ENCODE results near the gene ART1. TPM values are rescaled to one million over a fixed set of nuclear protein-coding genes. Genes with fewer than 3 reads are reported as not detected.

ART1 gene
- total and polyA plus RNA-seq, 2 donors (not counting 3 experiments of a cell fraction or from before 2014, with no cell fraction given), result not detected

DNA sequence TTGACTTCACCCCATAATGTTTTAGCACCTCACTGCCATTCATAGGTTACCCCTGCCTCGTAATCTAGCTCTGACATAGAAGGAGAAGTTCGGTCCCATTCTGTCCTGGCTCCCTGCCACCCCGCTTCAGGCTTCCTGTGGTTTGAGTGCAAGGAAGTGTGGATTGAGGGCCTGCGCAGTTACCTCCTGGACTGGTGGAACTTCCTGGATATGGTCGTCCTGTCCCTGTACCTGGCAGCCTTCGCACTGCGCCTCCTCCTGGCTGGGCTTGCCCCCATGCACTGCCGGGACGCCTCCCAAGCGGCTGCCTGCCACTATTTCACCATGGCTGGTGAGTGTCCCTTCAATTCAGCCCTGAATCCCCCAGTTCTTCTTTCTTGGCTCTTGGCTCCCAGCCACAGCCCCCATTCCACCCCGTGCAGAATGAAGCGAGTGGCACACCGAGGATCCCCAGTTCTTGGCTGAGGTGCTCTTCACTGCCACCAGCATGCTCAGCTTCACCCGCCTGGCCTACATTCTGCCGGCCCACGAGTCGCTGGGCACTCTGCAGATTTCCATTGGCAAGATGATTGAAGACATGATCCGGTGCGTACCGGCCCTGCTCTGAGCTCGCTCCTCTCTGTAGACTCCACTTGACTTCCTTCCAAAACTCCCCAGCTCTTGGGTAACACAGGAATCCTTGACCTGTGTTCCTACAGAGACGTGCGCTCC is 18.5 kb upstream of the ART1 start:
- CTCF ChIA-PET, result interaction anchor here (1.5 kb wide), 1 partner anchor 16 kb away, joined by 5 read pairs; no protein-coding TSS in a partner anchor

DNA sequence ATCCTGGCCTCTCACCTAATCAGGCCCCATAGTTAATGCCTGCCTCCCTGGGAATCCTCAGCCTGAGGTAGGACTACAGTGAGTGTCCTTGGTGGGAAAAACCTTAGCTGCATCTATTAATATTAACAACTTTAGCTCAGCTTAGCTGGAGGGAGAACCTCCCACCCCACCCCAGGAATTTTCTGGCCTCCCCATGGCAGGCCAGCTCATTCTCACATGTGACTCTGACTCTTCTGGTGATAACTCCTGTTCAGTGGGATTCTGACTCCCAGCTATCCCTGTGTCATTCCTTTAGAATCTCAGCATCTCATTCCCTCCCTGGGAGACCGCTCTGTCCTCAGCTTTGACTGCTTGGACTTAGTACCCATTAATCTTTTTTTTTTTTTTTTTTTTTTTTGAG is 17.6 kb upstream of the ART1 start:
- Histone ChIP-seq H3K9ac (replicated peaks; ENCODE audit: extremely low read depth, insufficient read depth, low read length) (no peak overlapping the region), H3K4me1 (ENCODE audit: control insufficient read depth, extremely low read depth, insufficient read depth, low read length) (no peaks in the 10 kb centered on the region), H4K20me1 (replicated peaks; ENCODE audit: control insufficient read depth, extremely low read depth, insufficient read depth, low read length) (no peaks in the 10 kb centered on the region), H3K27me3 (ENCODE audit: control insufficient read depth in 2 of 2, insufficient read depth in 2 of 2, low read length in 2 of 2) (no peaks in the 10 kb centered on the region), H3K79me2 (ENCODE audit: control insufficient read depth, insufficient read depth, low read length) (no peaks in the 10 kb centered on the region), H3K9me3 (replicated peaks; ENCODE audit: control insufficient read depth, insufficient read depth, low read length) (no peaks in the 10 kb centered on the region), H3K4me3 (replicated peaks in 1 of 3; ENCODE audit: insufficient read depth in 1 of 3, low read depth in 1 of 3, low read length in 3 of 3) (no peak overlapping the region), H3K36me3 (ENCODE audit: control insufficient read depth in 2 of 2, extremely low read depth in 1 of 2, insufficient read depth in 2 of 2, low read length in 2 of 2) (no peaks in the 10 kb centered on the region), H2AFZ (ENCODE audit: low read depth, low read length) (no peak overlapping the region), H3K27ac (ENCODE audit: insufficient read depth, low read depth, low read length) (no peak overlapping the region), H3K4me2 (ENCODE audit: insufficient read depth, low read length) (no peak overlapping the region), H3K9me1 (replicated peaks; ENCODE audit: control insufficient read depth, extremely low read depth, insufficient read depth, low read length) (no peaks in the 10 kb centered on the region)
- dilution Hi-C loops (cut with MboI; ENCODE audit: extremely low pct_ligation_motif_present, low sequenced_read_pairs) (no loop called here), intact Hi-C loops (cut with micrococcal nuclease) (no loop called here)
- BruUV-seq (replicated peaks), result no TSS peak
- no peak for DNase-seq (ENCODE audit: low read depth, low spot score)
- no peak for FAIRE-seq
- CTCF ChIA-PET, result interaction anchor here (1.5 kb wide), 1 partner anchor 17 kb away, joined by 5 read pairs; no protein-coding TSS in a partner anchor
- POLR2A ChIA-PET, result no interaction called here
- TF ChIP-seq MYC (IDR thresholded peaks at IDR 0.05; ENCODE audit: low read depth, low read length) (no peak), JUN (IDR thresholded peaks at IDR 0.05; ENCODE audit: borderline replicate concordance, insufficient read depth, insufficient read length, low read depth) (no peak), GATA2 (IDR thresholded peaks at IDR 0.05; ENCODE audit: insufficient read depth, insufficient read length, low read depth, low read length) (no peak), POLR2AphosphoS5 (IDR thresholded peaks at IDR 0.05; ENCODE audit: insufficient read depth, low read depth, low read length) (no peak), POLR2A (IDR thresholded peaks at IDR 0.05; ENCODE audit: low read depth, low read length) (no peak), EZH2 (IDR thresholded peaks at IDR 0.05; ENCODE audit: borderline replicate concordance, low read depth, low read length, severe bottlenecking) (no peak), FOS (IDR thresholded peaks at IDR 0.05; ENCODE audit: borderline replicate concordance, insufficient read depth, low read length) (no peak)
- TF ChIP-seq, protein P1, sequence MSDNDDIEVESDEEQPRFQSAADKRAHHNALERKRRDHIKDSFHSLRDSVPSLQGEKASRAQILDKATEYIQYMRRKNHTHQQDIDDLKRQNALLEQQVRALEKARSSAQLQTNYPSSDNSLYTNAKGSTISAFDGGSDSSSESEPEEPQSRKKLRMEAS (IDR thresholded peaks at IDR 0.05; ENCODE audit: insufficient read depth, insufficient read length), result no peak
- TF ChIP-seq, protein P2, sequence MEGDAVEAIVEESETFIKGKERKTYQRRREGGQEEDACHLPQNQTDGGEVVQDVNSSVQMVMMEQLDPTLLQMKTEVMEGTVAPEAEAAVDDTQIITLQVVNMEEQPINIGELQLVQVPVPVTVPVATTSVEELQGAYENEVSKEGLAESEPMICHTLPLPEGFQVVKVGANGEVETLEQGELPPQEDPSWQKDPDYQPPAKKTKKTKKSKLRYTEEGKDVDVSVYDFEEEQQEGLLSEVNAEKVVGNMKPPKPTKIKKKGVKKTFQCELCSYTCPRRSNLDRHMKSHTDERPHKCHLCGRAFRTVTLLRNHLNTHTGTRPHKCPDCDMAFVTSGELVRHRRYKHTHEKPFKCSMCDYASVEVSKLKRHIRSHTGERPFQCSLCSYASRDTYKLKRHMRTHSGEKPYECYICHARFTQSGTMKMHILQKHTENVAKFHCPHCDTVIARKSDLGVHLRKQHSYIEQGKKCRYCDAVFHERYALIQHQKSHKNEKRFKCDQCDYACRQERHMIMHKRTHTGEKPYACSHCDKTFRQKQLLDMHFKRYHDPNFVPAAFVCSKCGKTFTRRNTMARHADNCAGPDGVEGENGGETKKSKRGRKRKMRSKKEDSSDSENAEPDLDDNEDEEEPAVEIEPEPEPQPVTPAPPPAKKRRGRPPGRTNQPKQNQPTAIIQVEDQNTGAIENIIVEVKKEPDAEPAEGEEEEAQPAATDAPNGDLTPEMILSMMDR (IDR thresholded peaks at IDR 0.05; ENCODE audit: extremely low read depth in 1 of 2, insufficient read depth in 1 of 2, low read depth in 1 of 2, low read length in 2 of 2), result no peak

More for the DNA sequence above, 18.5 kb upstream of the ART1 start:
- Histone ChIP-seq H2AFZ (ENCODE audit: low read depth, low read length) (no peak overlapping the region), H3K9ac (replicated peaks; ENCODE audit: extremely low read depth, insufficient read depth, low read length) (no peak overlapping the region), H3K79me2 (ENCODE audit: control insufficient read depth, insufficient read depth, low read length) (no peaks in the 10 kb centered on the region), H3K27ac (ENCODE audit: insufficient read depth, low read depth, low read length) (no peak overlapping the region), H4K20me1 (replicated peaks; ENCODE audit: control insufficient read depth, extremely low read depth, insufficient read depth, low read length) (no peaks in the 10 kb centered on the region), H3K9me3 (replicated peaks; ENCODE audit: control insufficient read depth, insufficient read depth, low read length) (no peaks in the 10 kb centered on the region), H3K4me3 (replicated peaks in 1 of 3; ENCODE audit: insufficient read depth in 1 of 3, low read depth in 1 of 3, low read length in 3 of 3) (no peak overlapping the region), H3K9me1 (replicated peaks; ENCODE audit: control insufficient read depth, extremely low read depth, insufficient read depth, low read length) (no peaks in the 10 kb centered on the region), H3K4me2 (ENCODE audit: insufficient read depth, low read length) (no peak overlapping the region), H3K27me3 (ENCODE audit: control insufficient read depth in 2 of 2, insufficient read depth in 2 of 2, low read length in 2 of 2) (no peaks in the 10 kb centered on the region), H3K4me1 (ENCODE audit: control insufficient read depth, extremely low read depth, insufficient read depth, low read length) (no peaks in the 10 kb centered on the region), H3K36me3 (ENCODE audit: control insufficient read depth in 2 of 2, extremely low read depth in 1 of 2, insufficient read depth in 2 of 2, low read length in 2 of 2) (no peaks in the 10 kb centered on the region)
- dilution Hi-C loops (cut with MboI; ENCODE audit: extremely low pct_ligation_motif_present, low sequenced_read_pairs) (no loop called here), intact Hi-C loops (cut with micrococcal nuclease) (no loop called here)
- BruUV-seq (replicated peaks), result no TSS peak
- POLR2A ChIA-PET, result no interaction called here
- FAIRE-seq (no peak), DNase-seq (ENCODE audit: low read depth, low spot score) (no peak)
- TF ChIP-seq, protein P1 (IDR thresholded peaks at IDR 0.05; ENCODE audit: insufficient read depth, insufficient read length), result no peak
- TF ChIP-seq JUN (IDR thresholded peaks at IDR 0.05; ENCODE audit: borderline replicate concordance, insufficient read depth, insufficient read length, low read depth) (no peak), EZH2 (IDR thresholded peaks at IDR 0.05; ENCODE audit: borderline replicate concordance, low read depth, low read length, severe bottlenecking) (no peak), GATA2 (IDR thresholded peaks at IDR 0.05; ENCODE audit: insufficient read depth, insufficient read length, low read depth, low read length) (no peak), POLR2A (IDR thresholded peaks at IDR 0.05; ENCODE audit: low read depth, low read length) (no peak)

All from endothelial cell of umbilical vein (primary cell).